Fibroblast of peridontal ligament (primary cell): ENCODE measurements around the gene PSG6.
"Not testable (repeated sequence)": the region's sequence is repeated elsewhere in the genome, so short reads cannot be mapped to it uniquely, and the experiment has no call there.

Experiments
- DNase-seq: peaks from one replicate; pipeline ENCODE4 v3.0.0-alpha.2; 2010; ENCODE audit errors: extremely low read depth

The PSG6 gene

DNA sequence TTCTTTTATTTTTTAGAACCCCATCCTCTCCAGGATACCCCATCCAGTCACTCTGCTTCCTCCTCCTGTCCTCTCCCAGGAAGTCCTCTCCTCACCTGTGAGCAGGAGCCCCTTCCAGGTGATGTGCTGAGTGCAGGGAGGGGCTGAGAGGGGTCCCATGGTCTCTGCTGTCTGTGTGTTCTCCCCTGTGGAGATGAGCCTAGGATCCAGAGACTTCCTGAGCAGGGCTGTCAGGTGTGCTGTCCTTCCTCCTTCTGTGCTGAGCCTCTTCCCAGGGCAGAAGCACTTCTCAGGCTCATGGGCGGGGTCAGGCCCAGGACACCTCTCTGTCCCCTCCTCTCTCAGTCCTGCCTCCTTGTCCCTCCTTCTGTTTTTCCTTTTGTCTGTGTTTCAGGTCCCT, at the start of gene PSG6:
PSG6 (minus strand) TSS at position 261 of the 400 bp plus-strand sequence; CDS start at position 159, 102 bp downstream.
- DNase-seq, result not testable (repeated sequence)

DNA sequence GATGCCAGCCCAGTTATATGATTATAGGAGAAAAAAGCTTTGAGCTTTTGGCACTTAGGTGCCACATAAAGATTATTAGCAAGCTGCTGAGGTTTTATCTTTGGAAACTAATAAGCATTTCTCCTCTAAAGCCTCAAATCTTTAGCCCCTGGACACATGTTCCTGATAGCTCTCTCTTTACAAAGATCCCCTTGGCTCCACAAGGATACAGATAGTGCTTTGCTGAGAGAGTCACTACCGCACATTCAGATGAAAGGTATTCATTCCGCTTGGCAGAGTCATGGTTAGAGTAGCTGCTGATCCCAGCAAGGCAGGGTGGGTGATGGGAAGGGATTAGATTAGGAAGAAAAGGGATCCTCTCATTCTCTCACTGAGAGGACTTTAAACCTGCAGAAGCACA, 47.5 kb upstream of the PSG6 start:
- peak; percentile 35 for DNase-seq

DNA sequence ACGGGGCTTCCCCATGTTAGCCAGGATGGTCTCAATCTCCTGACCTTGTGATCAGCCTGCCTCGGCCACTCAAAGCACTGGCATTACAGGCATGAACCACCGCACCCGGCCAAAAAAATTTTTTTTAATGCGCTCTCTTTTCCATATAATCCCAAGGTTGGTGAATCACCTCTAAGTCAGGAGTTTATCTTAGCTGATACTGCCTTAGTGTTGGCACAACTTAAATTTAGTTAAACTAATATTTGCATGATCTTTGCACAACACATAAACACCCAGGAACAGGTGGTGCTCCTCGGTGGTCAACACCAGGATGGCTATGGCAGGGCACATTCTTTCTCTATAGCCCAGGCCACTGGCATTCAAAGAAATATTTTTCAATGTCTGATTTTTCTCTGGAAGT, 43.4 kb upstream of the PSG6 start:
- DNase-seq, result no peak

- DNase-seq, result not testable (repeated sequence)
Observed at GRCh38 chr19:42952126-42952525, 34.4 kb upstream of the PSG6 start.

DNA sequence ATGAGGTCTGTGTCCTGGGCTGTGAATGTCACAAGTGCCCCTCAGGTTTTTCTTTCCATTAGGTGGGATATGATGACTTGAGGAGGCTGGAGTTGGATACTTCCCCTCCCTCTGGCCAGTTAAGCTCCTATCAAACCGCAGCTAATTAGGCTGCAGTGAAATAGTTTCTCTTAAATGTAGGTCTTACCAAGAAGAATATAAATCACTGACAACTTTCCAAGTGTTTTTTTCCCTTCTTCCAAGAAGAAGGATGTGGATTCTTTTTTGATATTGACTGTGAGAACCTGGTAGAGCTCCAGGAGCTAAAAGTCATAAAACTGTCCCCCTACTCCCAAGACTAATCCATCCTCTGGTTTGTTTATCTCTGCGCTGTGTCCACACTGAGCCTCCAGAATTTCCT, 33.8 kb upstream of the PSG6 start:
- DNase-seq, result peak; percentile 18

GRCh38 chr19:42942187-42942789, 24.6 kb upstream of the PSG6 start:
- DNase-seq, result peak; percentile 14

DNA sequence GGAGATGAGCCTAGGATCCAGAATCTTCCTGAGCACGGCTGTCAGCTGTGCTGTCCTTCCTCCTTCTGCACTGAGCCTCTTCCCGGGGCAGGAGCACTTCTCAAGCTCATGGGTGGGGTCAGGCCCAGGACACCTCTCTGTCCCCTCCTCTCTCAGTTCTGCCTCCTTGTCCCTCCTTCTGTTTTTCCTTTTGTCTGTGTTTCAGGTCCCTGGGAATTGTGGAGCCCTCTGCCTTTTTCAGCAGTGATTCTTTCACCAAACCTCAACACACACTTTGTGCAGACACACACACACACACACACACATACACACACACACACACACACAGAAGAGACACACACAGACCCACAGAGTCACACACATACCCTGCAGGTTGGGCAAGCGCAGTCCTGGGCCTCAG, 19.4 kb upstream of the PSG6 start, which contains the start of gene PSG7:
PSG7 (minus strand) TSS at position 101 of the 400 bp plus-strand sequence. CDS start 131 bp downstream, outside the sequence.
- DNase-seq, result not testable (repeated sequence)

- DNase-seq, result not testable (repeated sequence)
Observed at GRCh38 chr19:42934726-42935125, 17.0 kb upstream of the PSG6 start.

GRCh38 chr19:42934183-42934582, 16.5 kb upstream of the PSG6 start:
- not testable (repeated sequence) for DNase-seq

DNA sequence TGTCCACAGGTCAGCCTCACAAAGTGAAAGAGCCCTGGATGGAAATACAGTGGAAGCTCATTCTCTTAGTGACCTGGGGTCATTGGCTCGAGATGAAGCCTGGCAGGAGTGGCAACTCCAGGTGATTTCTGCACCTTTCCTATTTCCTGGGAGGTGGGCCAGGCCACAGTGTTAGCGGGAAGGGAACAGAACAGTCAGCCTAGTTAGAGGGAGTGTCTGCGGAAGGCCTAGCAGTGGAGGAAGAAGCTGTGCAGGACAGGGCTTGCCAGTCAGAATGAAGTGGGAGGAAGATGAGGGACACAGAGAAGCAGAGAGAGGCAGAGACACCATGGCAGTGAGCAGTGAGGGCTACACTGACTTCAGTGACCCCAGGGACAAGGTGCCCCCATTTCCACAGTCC, 15.7 kb upstream of the PSG6 start:
- DNase-seq, result not testable (repeated sequence)

DNA sequence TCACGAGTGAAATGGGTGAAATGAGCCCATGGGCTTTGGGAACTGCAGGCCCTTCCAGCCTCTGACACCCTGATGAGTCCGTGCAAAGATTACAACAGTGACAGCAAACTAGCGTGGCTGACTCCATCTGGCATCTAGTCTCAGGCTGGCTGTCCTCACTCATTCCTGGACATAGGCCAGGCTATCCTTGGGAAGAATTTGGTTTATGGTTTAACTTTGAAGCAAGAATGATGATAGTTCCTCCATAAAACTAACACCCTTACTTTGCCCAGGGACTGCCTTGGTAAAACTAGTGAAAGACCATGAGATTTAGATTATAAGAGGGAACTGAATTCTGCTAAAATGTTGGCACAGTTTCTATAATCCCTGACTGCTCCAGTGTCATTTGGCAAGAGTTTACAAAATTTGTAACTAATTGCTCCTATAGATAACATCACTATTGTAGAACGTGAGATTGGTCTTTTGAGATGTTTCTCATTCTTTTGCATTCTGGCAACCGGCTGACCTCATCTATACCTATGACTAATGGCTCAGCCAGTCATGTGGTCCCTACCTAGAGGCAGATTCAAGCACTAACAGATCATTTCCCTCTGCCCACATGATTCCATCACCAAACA, 14.9 kb upstream of the PSG6 start:
- peak; percentile 91 for DNase-seq

GRCh38 chr19:42930214-42930613, 12.5 kb upstream of the PSG6 start:
- DNase-seq, result peak; percentile 64

DNA sequence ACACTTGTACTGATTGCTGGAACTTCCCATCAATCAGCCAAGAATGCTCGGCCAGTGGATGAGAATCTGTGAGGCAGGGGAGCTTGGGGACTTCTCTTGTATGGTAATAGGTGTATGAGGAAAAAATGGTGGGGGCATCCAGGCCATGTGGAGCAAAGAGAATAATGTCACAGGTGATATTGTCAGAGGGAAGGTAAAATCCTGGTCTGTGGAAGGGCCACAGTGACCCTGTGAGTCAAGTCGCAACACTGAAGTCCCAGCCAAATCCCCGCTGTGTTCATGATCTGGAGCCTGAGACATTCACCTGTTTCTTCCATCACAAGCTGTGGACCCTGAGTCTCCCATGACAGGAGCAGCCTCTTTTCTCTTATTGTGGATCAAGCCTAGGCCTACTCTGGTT, 11.2 kb upstream of the PSG6 start:
- DNase-seq, result no peak

DNA sequence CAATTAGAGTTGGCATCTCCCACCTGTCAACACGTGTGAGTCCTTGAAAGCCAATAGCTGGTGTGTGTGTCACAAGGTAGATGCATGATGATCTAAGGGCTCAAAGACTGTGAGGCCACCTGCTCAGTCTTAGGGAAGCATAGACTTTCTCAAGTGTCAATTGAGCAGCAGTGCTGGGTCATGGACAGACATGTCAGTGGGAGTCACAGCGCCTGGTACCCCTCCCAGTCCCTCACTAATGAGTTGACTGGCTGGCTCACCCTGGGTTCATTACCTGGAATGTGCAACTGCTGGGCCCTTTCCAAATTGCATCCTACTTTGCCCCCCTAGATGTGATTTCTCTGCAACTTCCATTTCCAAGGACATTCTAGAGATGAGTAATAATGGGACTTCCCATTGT, 9.1 kb upstream of the PSG6 start:
- no peak for DNase-seq

DNA sequence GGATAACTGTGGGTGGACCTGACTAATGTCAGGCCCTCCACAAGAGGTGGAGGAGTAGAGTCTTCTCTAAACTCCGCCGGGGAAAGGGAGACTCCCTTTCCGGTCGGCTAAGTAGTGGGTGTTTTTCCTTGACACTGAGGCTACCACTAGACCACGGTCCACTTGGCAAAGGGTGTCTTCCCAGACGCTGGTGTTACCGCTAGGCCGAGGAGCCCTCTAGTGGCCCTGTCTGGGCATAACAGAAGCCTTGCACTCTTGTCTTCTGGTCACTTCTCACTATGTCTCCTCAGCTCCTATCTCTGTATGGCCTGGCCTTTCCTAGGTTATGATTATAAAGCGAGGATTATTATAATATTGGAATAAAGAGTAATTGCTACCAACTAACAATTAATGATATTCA, 5.4 kb upstream of the PSG6 start:
- DNase-seq, result peak; percentile 72

- not testable (repeated sequence) for DNase-seq
Observed at GRCh38 chr19:42920971-42921370, 3.3 kb upstream of the PSG6 start.

DNA sequence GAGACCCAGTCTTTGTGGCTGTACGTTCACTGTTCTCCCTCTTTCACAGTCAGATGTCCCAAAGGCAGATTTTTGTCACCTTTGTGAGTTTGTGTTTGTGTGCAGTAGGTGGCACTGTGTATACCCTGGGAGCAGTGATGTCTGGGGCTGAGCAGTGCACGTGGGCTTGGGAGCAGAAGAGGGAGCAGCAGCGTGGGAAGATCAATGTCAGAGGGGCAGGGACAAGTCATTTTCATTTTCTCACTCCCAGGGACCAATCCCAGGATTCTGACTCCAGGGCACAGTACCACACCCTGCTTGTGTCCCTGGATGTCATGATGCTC, 2.0 kb upstream of the PSG6 start:
- DNase-seq, result no peak

DNA sequence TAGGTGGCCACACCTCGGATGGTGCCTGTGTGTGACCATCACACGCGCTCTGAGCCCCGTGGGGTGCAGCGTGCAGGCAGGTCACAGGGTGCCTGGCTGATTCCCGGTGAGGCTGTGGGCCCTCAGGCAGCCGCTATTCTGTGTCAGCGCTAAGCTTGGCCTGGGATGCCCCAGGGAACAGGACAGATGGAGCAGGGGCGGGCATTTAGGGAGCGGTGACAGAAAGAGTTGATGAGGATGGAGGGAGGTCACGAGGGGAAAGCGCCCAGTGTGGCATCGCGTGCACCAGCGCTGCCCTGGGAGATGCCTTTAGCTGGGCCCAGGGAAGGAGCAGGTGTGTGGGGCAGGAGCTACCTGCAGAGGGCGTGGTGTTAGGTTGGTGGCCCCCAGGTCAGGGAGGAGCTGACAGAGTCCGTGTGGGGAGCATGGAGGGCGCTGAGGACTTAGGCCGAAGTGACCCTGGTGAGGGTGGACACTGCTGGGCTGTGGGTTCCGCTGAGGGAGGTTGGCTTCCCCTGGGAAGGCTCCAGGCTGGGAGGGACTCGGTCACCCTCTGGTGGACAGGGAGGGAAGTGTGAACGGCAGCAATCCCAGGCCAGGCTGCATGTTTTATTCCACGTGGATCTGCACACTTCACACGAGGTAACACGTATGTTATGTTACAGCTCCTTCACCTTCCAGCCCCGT, 1.5 kb upstream of the PSG6 start:
- DNase-seq, result not testable (repeated sequence)

DNA sequence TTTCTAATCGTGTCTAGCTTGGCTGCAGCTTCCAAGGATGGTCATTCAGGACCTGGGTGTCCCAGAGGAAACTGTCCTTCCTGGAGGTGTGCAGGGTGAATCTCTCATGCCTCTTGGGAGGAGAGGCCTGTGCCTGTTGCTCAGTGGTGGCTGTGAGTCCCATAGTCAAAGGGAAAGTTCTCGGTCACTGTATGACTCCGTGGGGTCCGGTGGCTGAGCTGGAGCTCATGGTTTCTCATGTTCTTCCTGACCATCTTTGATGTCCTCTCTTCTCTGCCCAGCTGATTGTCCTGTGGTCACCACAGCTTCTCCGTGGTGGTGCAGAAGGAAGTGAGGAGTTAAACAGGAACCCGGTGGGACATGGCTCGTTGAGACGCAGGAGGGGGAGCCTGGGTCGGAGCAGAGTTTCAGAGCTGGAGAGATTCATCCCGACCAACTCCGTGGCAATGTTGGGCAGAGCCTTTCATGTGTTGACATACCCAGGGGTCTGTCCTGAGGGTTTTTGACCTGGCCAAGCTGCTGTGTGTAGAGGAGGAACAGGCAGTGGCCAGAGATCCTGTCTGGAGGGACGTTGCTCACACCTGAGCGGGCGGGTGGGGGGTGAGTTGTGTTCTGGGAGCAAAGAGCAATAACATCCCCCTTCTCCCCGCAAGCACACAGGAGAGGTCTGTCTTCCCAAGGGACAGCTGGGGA, 829 bp upstream of the PSG6 start:
- not testable (repeated sequence) for DNase-seq

DNA sequence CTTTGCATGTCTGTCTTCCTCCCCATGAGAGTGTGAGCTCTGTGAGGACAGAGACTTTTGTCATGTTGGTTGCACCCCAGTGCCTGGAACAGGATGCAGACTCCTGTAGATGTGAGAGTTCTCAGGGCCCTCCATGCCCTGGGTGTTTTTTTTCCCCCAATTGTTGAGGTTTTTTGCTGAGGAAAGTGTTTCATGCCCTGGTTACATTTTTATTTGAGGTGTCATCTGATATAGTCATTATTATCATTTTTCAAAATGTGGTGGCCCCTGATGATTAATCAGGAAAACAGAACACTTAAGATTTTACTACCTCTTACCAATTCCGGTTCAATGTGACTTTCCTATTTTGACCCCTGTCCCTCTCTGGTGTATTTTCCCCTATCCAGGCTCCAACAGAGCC, 763 bp downstream of the PSG6 start:
- not testable (repeated sequence) for DNase-seq

DNA sequence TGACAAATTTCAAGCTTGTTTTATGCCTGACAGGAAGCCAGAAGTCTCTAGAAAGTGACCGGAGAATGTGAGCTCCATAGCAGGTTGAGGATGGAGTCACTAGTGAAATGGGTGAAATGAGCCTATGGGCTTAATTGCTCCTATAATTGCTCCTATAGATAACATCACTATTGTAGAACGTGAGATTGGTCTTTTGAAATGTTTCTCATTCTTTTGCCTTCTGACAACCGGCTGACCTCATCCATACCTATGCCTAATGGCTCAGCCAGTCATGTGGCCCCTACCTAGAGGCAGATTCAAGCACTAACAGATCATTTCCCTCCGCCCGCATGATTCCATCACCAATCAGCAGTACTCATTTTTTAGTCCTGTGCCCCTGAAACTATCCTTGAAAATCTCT, 4.2 kb downstream of the PSG6 start:
- not testable (repeated sequence) for DNase-seq

DNA sequence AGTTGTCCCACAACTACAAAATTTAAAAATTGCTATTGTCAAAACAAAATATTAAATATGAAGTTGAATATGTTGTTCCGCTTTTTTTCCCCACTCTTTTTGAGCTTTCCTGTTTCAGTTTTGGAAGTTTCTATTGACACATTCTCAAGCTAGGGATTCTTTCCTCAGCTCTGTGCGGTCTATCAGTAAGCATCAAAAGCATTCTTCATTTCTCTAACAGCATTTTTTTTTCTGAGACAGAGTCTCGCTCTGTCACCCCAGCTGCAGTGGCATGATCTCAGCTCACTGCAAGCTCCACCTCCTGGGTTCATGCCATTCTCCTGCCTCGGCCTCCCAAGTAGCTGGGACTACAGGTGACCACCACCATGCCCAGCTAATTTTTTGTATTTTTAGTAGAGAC, 4.8 kb downstream of the PSG6 start:
- DNase-seq, result not testable (repeated sequence)
